Mesothelial cell of epicardium (in vitro differentiated cells): ENCODE measurements around the gene NSD2. TPM values are rescaled to one million over a fixed set of nuclear protein-coding genes. Genes with fewer than 3 reads are reported as not detected.
A peak's percentile ranks its signal among the peaks of the same experiment; 100 is the strongest.

Source experiments
- DNase-seq, 2 experiments: peaks; one replicate each; pipeline ENCODE4 v3.0.0; 2021; ENCODE audit warnings: low spot score in 2 of 2; ENCODE audit not compliant: unreplicated experiment in 2 of 2
- H3K27ac Mint-ChIP-seq: 2 replicates; pipeline ENCODE4 v1.8.0; 2021; ENCODE audit warnings: mixed read lengths
- H3K27me3 Mint-ChIP-seq: 2 replicates; pipeline ENCODE4 v1.8.0; 2021; ENCODE audit warnings: low read depth, mixed read lengths
- H3K36me3 Mint-ChIP-seq: 2 replicates; pipeline ENCODE4 v1.8.0; 2021; ENCODE audit warnings: mixed read lengths
- H3K4me1 Mint-ChIP-seq: 2 replicates; pipeline ENCODE4 v1.8.0; 2021; ENCODE audit warnings: mixed read lengths
- H3K4me3 Mint-ChIP-seq: 2 replicates; pipeline ENCODE4 v1.8.0; 2021; ENCODE audit warnings: mild to moderate bottlenecking, moderate library complexity, mixed read lengths
- H3K9me3 Mint-ChIP-seq: 2 replicates; pipeline ENCODE4 v1.8.0; 2021; ENCODE audit warnings: mixed read lengths
- CTCF ChIP-seq: fragments of 200-600 bp; sonication (generic); IDR thresholded peaks from one replicate; pipeline ENCODE4 v1.5.0; 2021; ENCODE audit warnings: antibody characterized with exemption; ENCODE audit not compliant: unreplicated experiment
- total RNA-seq: library from RNA; stranded (reverse); gene quantifications from 3 replicates; pipeline ENCODE4 v1.2.1, GENCODE V29; 2021

NSD2 gene
- total RNA-seq, 1 donor from 2014 or later, result 119 TPM

- Mint-ChIP-seq H3K4me1 (no peaks in the 10 kb centered on the region), H3K36me3 (peaks cover 15% of the 10 kb centered on the region), H3K9me3 (no peaks in the 10 kb centered on the region), H3K4me3 (no peak overlapping the region), H3K27ac (peak overlapping the region; percentile 21), H3K27me3 (no peaks in the 10 kb centered on the region)
- no peak for DNase-seq
- no peak for TF ChIP-seq CTCF
These were observed 19.9 kb downstream of the NSD2 start for GRCh38 chr4:1890979-1891570.

DNA sequence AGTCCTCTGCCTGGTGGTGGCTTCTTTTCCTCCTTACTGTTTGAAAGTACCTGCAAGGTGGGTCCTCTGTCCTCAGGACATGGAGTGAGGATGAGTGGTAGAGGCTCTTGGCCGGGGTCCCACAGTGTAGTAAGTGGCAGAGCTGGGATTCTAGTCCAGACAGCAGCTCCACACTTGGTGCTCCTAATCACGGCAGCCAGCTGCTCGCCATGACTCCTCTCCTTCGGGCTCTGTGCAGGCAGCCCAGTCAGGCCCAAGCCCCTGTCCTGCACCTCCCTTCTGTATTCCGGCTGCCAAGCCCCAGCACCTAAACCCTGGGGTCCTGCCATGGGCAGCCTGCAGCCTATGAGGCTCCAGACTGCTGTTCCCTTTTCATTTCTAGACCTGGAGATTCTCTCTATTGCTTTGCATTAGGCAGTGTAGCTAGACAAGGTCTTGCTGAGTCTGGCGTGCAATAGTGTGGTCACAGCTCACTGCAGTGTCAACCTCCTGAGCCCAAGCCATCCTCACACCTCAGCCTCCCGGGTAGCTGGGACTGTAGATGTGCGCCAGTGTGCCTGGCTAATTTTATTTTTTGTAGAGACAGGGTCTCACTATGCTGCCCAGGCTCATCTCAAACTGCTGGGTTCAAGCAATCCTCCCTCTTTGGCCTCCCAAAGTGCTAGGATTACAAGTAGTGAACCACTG lies 24.9 kb downstream of the NSD2 start:
- H3K9me3 Mint-ChIP-seq, result no peaks in the 10 kb centered on the region
- H3K4me1 Mint-ChIP-seq, result peaks cover 9% of the 10 kb centered on the region
- TF ChIP-seq CTCF, result no peak
- no peak for DNase-seq
- H3K36me3 Mint-ChIP-seq, result peaks cover 15% of the 10 kb centered on the region
- no peaks in the 10 kb centered on the region for H3K27me3 Mint-ChIP-seq
- no peak overlapping the region for H3K27ac Mint-ChIP-seq
- no peak overlapping the region for H3K4me3 Mint-ChIP-seq

DNA sequence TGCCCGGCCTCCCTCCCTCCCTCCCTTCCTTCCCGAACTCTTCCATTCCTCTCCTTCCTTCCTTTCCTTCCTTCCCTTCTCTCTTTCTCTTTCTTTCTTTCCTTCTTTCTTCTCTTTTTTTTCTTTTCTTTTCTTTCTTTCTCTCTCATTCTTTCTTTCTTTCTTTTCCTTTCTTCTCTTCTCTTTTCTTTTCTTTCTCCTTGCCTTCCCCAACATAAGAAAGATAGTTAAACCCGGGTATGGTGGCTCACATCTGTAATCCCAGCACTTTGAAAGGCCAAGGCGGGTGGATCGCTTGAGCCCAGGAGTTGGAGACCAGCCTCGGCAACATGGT lies 25.4 kb downstream of the NSD2 start:
- peak overlapping the region; percentile 25 for H3K27ac Mint-ChIP-seq
- peaks cover 17% of the 10 kb centered on the region for H3K36me3 Mint-ChIP-seq
- H3K4me1 Mint-ChIP-seq, result peaks cover 9% of the 10 kb centered on the region
- DNase-seq, result no peak
- H3K27me3 Mint-ChIP-seq, result no peaks in the 10 kb centered on the region
- TF ChIP-seq CTCF, result no peak
- H3K9me3 Mint-ChIP-seq, result no peaks in the 10 kb centered on the region
- no peak overlapping the region for H3K4me3 Mint-ChIP-seq

- Mint-ChIP-seq H3K4me3 (no peak overlapping the region), H3K27ac (no peak overlapping the region), H3K9me3 (no peaks in the 10 kb centered on the region)
These were observed 26.8 kb downstream of the NSD2 start for GRCh38 chr4:1898007-1898406.

GRCh38 chr4:1898681-1899080 lies 27.5 kb downstream of the NSD2 start:
- Mint-ChIP-seq H3K4me1 (peaks cover 9% of the 10 kb centered on the region), H3K9me3 (no peaks in the 10 kb centered on the region), H3K4me3 (no peak overlapping the region), H3K27ac (peak overlapping the region; percentile 82), H3K27me3 (no peaks in the 10 kb centered on the region), H3K36me3 (peaks cover 28% of the 10 kb centered on the region)
- TF ChIP-seq CTCF, result no peak
- no peak for DNase-seq

More at GRCh38 chr4:1898007-1898406, 26.8 kb downstream of the NSD2 start:
- TF ChIP-seq CTCF, result no peak
- H3K36me3 Mint-ChIP-seq, result peaks cover 22% of the 10 kb centered on the region
- no peak for DNase-seq
- H3K27me3 Mint-ChIP-seq, result no peaks in the 10 kb centered on the region
- peaks cover 9% of the 10 kb centered on the region for H3K4me1 Mint-ChIP-seq
